ENCODE data around the gene COL13A1. TPM values are rescaled to one million over a fixed set of nuclear protein-coding genes. Genes with fewer than 3 reads are reported as not detected.

The COL13A1 gene
- under 1 TPM in 3 of 4 donors, not detected in 1; 0.17 to 0.49 (median 0.44) TPM for total RNA-seq

GRCh38 chr10:69801434-69802315, at the start of gene COL13A1:
COL13A1 (plus strand) TSS chr10:69801906; CDS start chr10:69802424, 518 bp downstream.
- no peak for TF ChIP-seq CTCF (IDR thresholded peaks at IDR 0.05; ENCODE audit: low read depth)

GRCh38 chr10:69752479-69752878, 49.2 kb upstream of the COL13A1 start:
- no peak for TF ChIP-seq CTCF (IDR thresholded peaks at IDR 0.05; ENCODE audit: low read depth)

GRCh38 chr10:69756279-69756678, 45.4 kb upstream of the COL13A1 start:
- no peak for TF ChIP-seq CTCF (IDR thresholded peaks at IDR 0.05; ENCODE audit: low read depth)

GRCh38 chr10:69757206-69757552, 44.5 kb upstream of the COL13A1 start:
- no peak for TF ChIP-seq CTCF (IDR thresholded peaks at IDR 0.05; ENCODE audit: low read depth)

GRCh38 chr10:69757553-69758309, 44.0 kb upstream of the COL13A1 start:
- no peak for TF ChIP-seq CTCF (IDR thresholded peaks at IDR 0.05; ENCODE audit: low read depth)

- TF ChIP-seq CTCF (IDR thresholded peaks at IDR 0.05; ENCODE audit: low read depth), result no peak
Observed at GRCh38 chr10:69758310-69758728, 43.4 kb upstream of the COL13A1 start.

GRCh38 chr10:69759641-69760040, 42.1 kb upstream of the COL13A1 start:
- no peak for TF ChIP-seq CTCF (IDR thresholded peaks at IDR 0.05; ENCODE audit: low read depth)

Data from subcutaneous adipose tissue (tissue), 4 donors.